Rectal smooth muscle tissue (tissue), 1 donor: Measurements from ENCODE around the gene ADCY1.

Experiments
- H3K27ac ChIP-seq: one replicate; pipeline ENCODE4 v1.7.0; 2013; ENCODE audit warnings: low read depth, low read length, inconsistent platforms
- H3K27me3 ChIP-seq: one replicate; pipeline ENCODE4 v1.7.0; 2013; ENCODE audit warnings: low read length; ENCODE audit not compliant: control insufficient read depth, insufficient read depth
- H3K36me3 ChIP-seq: one replicate; pipeline ENCODE4 v1.7.0; 2013; ENCODE audit warnings: low read length; ENCODE audit not compliant: control insufficient read depth, insufficient read depth
- H3K4me1 ChIP-seq: one replicate; pipeline ENCODE4 v1.7.0; 2013; ENCODE audit warnings: low read length; ENCODE audit not compliant: control insufficient read depth, insufficient read depth
- H3K4me3 ChIP-seq: one replicate; pipeline ENCODE4 v1.7.0; 2013; ENCODE audit warnings: low read length
- H3K9ac ChIP-seq: one replicate; pipeline ENCODE4 v1.7.0; 2013; ENCODE audit warnings: low read length

Gene ADCY1

GRCh38 chr7:45654341-45654740 is 80.2 kb downstream of the ADCY1 start:
- H3K27me3 ChIP-seq, result no peaks in the 10 kb centered on the region
- no peak overlapping the region for H3K27ac ChIP-seq
- H3K36me3 ChIP-seq, result no peaks in the 10 kb centered on the region
- H3K4me3 ChIP-seq, result no peak overlapping the region
- no peak overlapping the region for H3K9ac ChIP-seq
- H3K4me1 ChIP-seq, result no peaks in the 10 kb centered on the region

- no peak overlapping the region for H3K27ac ChIP-seq
- no peaks in the 10 kb centered on the region for H3K36me3 ChIP-seq
- H3K4me3 ChIP-seq, result no peak overlapping the region
- H3K27me3 ChIP-seq, result no peaks in the 10 kb centered on the region
- no peaks in the 10 kb centered on the region for H3K4me1 ChIP-seq
- no peak overlapping the region for H3K9ac ChIP-seq
These were observed 81.4 kb downstream of the ADCY1 start for GRCh38 chr7:45655539-45655938.

- Histone ChIP-seq H3K36me3 (no peaks in the 10 kb centered on the region), H3K9ac (no peak overlapping the region), H3K4me1 (no peaks in the 10 kb centered on the region), H3K27ac (no peak overlapping the region), H3K4me3 (no peak overlapping the region), H3K27me3 (no peaks in the 10 kb centered on the region)
These were observed 82.3 kb downstream of the ADCY1 start for GRCh38 chr7:45656431-45656830.

GRCh38 chr7:45657136-45657889 is 83.1 kb downstream of the ADCY1 start:
- H3K36me3 ChIP-seq, result no peaks in the 10 kb centered on the region
- no peak overlapping the region for H3K4me3 ChIP-seq
- H3K9ac ChIP-seq, result no peak overlapping the region
- H3K27me3 ChIP-seq, result no peaks in the 10 kb centered on the region
- H3K4me1 ChIP-seq, result no peaks in the 10 kb centered on the region
- no peak overlapping the region for H3K27ac ChIP-seq

- H3K27me3 ChIP-seq, result no peaks in the 10 kb centered on the region
- H3K4me3 ChIP-seq, result no peak overlapping the region
- H3K4me1 ChIP-seq, result no peaks in the 10 kb centered on the region
- H3K36me3 ChIP-seq, result no peaks in the 10 kb centered on the region
- H3K9ac ChIP-seq, result no peak overlapping the region
- H3K27ac ChIP-seq, result no peak overlapping the region
These were observed 83.9 kb downstream of the ADCY1 start for GRCh38 chr7:45657890-45658715.

- Histone ChIP-seq H3K9ac (no peak overlapping the region), H3K27me3 (no peaks in the 10 kb centered on the region), H3K4me3 (no peak overlapping the region), H3K27ac (no peak overlapping the region), H3K36me3 (no peaks in the 10 kb centered on the region), H3K4me1 (no peaks in the 10 kb centered on the region)
These were observed 84.7 kb downstream of the ADCY1 start for GRCh38 chr7:45658716-45659495.

- H3K27ac ChIP-seq, result no peak overlapping the region
These were observed 85.5 kb downstream of the ADCY1 start for GRCh38 chr7:45659496-45660139.

GRCh38 chr7:45660201-45660900 is 86.2 kb downstream of the ADCY1 start:
- Histone ChIP-seq H3K4me1 (no peaks in the 10 kb centered on the region), H3K4me3 (no peak overlapping the region), H3K9ac (no peak overlapping the region), H3K27ac (no peak overlapping the region), H3K36me3 (no peaks in the 10 kb centered on the region), H3K27me3 (no peaks in the 10 kb centered on the region)

More at GRCh38 chr7:45659496-45660139, 85.5 kb downstream of the ADCY1 start:
- no peak overlapping the region for H3K9ac ChIP-seq
- H3K4me1 ChIP-seq, result no peaks in the 10 kb centered on the region
- H3K36me3 ChIP-seq, result no peaks in the 10 kb centered on the region
- H3K27me3 ChIP-seq, result no peaks in the 10 kb centered on the region
- no peak overlapping the region for H3K4me3 ChIP-seq

- Histone ChIP-seq H3K4me1 (no peaks in the 10 kb centered on the region), H3K27me3 (no peaks in the 10 kb centered on the region), H3K36me3 (no peaks in the 10 kb centered on the region)
These were observed 86.7 kb downstream of the ADCY1 start for GRCh38 chr7:45660901-45661211.

GRCh38 chr7:45661302-45661995 is 87.3 kb downstream of the ADCY1 start:
- H3K4me1 ChIP-seq, result no peaks in the 10 kb centered on the region
- H3K36me3 ChIP-seq, result no peaks in the 10 kb centered on the region
- H3K9ac ChIP-seq, result no peak overlapping the region
- H3K27me3 ChIP-seq, result no peaks in the 10 kb centered on the region
- no peak overlapping the region for H3K4me3 ChIP-seq
- H3K27ac ChIP-seq, result no peak overlapping the region

More at GRCh38 chr7:45660901-45661211, 86.7 kb downstream of the ADCY1 start:
- H3K27ac ChIP-seq, result no peak overlapping the region
- H3K4me3 ChIP-seq, result no peak overlapping the region
- H3K9ac ChIP-seq, result no peak overlapping the region

GRCh38 chr7:45662018-45662417 is 87.8 kb downstream of the ADCY1 start:
- Histone ChIP-seq H3K4me3 (no peak overlapping the region), H3K4me1 (no peaks in the 10 kb centered on the region), H3K9ac (no peak overlapping the region), H3K27ac (no peak overlapping the region), H3K27me3 (no peaks in the 10 kb centered on the region), H3K36me3 (no peaks in the 10 kb centered on the region)
